OCI-LY3 (cell line): ENCODE results near the gene CTTNBP2NL.
"Not testable (repeated sequence)": the region's sequence is repeated elsewhere in the genome, so short reads cannot be mapped to it uniquely, and the experiment has no call there.

Experiments
- H2AFZ ChIP-seq: fragments of 200-600, 300-600 bp; shearing (Covaris generic); 2 replicates; pipeline ENCODE4 v1.6.0; 2014; ENCODE audit warnings: antibody characterized with exemption, low read depth, low read length
- H3K27ac ChIP-seq: fragments of 200-600, 300-600 bp; sonication (generic); 2 replicates; pipeline ENCODE4 v1.5.1; 2014; ENCODE audit warnings: mild to moderate bottlenecking, low read length, moderate library complexity, mixed read lengths
- H3K27me3 ChIP-seq: fragments of 200-600, 300-600 bp; sonication (generic); 2 replicates; pipeline ENCODE4 v1.6.1; 2014; ENCODE audit warnings: low read depth, low read length, mixed read lengths
- H3K36me3 ChIP-seq: fragments of 200-600, 300-600 bp; sonication (generic); replicated peaks from 2 replicates; pipeline ENCODE3; 2014; ENCODE audit warnings: low read depth, low read length, mixed read lengths
- H3K4me1 ChIP-seq: fragments of 300-600, 200-600 bp; sonication (generic); 2 replicates; pipeline ENCODE4 v1.6.1; 2014; ENCODE audit warnings: low read length, mixed read lengths
- H3K4me2 ChIP-seq: fragments of 200-600, 300-600 bp; sonication (generic); 2 replicates; pipeline ENCODE4 v1.6.1; 2014; ENCODE audit warnings: low read length, mixed read lengths
- H3K4me3 ChIP-seq: fragments of 300-600, 200-600 bp; sonication (generic); 2 replicates; pipeline ENCODE4 v1.5.1; 2014; ENCODE audit warnings: antibody characterized with exemption, mild to moderate bottlenecking, low read length, moderate library complexity
- H3K79me2 ChIP-seq: fragments of 300-600, 200-600 bp; shearing (Covaris generic); 2 replicates; pipeline ENCODE4 v1.6.1; 2014; ENCODE audit warnings: mild to moderate bottlenecking, low read length, mixed read lengths
- H3K9ac ChIP-seq: fragments of 300-600, 200-600 bp; shearing (Covaris generic); 2 replicates; pipeline ENCODE4 v1.6.0; 2014; ENCODE audit warnings: mild to moderate bottlenecking, low read length, moderate library complexity
- H3K9me3 ChIP-seq: fragments of 200-600, 300-600 bp; shearing (Covaris generic); 2 replicates; pipeline ENCODE4 v1.6.1; 2014; ENCODE audit warnings: low read length, mixed read lengths; ENCODE audit not compliant: insufficient read depth
- H4K20me1 ChIP-seq: fragments of 200-600, 300-600 bp; sonication (generic); 2 replicates; pipeline ENCODE4 v1.6.1; 2016; ENCODE audit warnings: low read length, mixed read lengths; ENCODE audit not compliant: insufficient read depth
- EZH2phosphoT487 ChIP-seq: fragments of 200-600 bp; shearing (Covaris generic); IDR thresholded peaks from 2 replicates; pipeline ENCODE4 v1.6.1; 2018; ENCODE audit warnings: antibody characterized with exemption, mixed run types, low read depth
- TF ChIP-seq, protein P1 (sequence below): fragments of 200-600, 300-600 bp; sonication (generic); IDR thresholded peaks from 2 replicates; pipeline ENCODE4 v1.5.1; 2014; ENCODE audit warnings: antibody characterized with exemption, low read length, low read depth

Gene CTTNBP2NL

DNA sequence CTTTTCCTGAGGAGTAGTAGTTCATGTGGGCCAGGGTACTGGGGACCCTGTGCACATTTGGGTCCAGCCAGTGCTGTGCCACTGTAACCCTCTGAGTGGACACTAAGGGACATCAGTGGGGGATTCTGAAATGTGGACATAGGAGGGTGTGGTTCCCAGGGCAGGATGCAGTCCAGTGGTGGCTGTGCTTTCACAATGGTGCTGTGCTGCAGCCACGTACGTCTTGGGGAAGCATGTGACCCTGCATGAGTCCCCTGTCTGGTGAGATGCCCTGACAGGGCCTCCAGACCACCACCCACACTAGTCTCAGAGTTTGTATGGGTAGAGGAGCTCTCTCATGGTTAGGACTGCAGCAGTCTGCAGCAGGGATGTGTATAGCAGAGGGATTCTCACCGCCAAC is 75.0 kb downstream of the CTTNBP2NL start:
- H4K20me1 ChIP-seq = no peaks in the 10 kb centered on the region
- H3K79me2 ChIP-seq = no peaks in the 10 kb centered on the region
- H3K9ac ChIP-seq = no peak overlapping the region
- no peak overlapping the region for H3K4me2 ChIP-seq
- TF ChIP-seq, protein P1, sequence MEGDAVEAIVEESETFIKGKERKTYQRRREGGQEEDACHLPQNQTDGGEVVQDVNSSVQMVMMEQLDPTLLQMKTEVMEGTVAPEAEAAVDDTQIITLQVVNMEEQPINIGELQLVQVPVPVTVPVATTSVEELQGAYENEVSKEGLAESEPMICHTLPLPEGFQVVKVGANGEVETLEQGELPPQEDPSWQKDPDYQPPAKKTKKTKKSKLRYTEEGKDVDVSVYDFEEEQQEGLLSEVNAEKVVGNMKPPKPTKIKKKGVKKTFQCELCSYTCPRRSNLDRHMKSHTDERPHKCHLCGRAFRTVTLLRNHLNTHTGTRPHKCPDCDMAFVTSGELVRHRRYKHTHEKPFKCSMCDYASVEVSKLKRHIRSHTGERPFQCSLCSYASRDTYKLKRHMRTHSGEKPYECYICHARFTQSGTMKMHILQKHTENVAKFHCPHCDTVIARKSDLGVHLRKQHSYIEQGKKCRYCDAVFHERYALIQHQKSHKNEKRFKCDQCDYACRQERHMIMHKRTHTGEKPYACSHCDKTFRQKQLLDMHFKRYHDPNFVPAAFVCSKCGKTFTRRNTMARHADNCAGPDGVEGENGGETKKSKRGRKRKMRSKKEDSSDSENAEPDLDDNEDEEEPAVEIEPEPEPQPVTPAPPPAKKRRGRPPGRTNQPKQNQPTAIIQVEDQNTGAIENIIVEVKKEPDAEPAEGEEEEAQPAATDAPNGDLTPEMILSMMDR = no peak
- H3K9me3 ChIP-seq = no peaks in the 10 kb centered on the region
- H3K27ac ChIP-seq = no peak overlapping the region
- no peaks in the 10 kb centered on the region for H3K36me3 ChIP-seq
- H3K4me3 ChIP-seq = no peak overlapping the region
- 0 out of 2 replicates have a peak, but pooled peaks cover 3% of the 10 kb centered on the region for H3K27me3 ChIP-seq
- H3K4me1 ChIP-seq = peaks cover 17% of the 10 kb centered on the region
- no peak overlapping the region for H2AFZ ChIP-seq

DNA sequence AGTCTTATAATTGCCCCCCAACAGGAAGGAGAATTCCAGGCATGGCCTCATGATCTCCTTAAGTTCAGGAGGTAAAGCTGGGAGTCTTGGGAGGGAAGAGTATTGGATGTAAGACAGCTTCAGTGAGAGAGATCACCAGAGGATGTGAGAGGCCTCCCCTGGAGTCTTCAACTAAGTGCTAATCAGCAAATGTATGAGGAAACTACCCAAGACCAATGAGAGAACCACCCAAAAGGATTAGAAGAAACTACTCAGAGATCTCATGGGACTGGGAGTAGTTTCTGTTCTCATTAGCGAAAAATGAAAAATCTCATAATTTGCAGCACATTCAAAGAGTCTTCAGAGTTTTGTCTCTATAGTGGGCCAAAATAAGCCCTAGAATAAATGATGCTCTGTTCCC is 76.1 kb downstream of the CTTNBP2NL start:
- no peaks in the 10 kb centered on the region for H3K79me2 ChIP-seq
- H3K4me3 ChIP-seq = no peak overlapping the region
- TF ChIP-seq EZH2phosphoT487 = no peak
- TF ChIP-seq, protein P1 = no peak
- no peaks in the 10 kb centered on the region for H3K9me3 ChIP-seq
- H2AFZ ChIP-seq = no peak overlapping the region
- no peak overlapping the region for H3K27ac ChIP-seq
- H3K4me2 ChIP-seq = no peak overlapping the region
- 0 out of 2 replicates have a peak, but pooled peaks cover 3% of the 10 kb centered on the region for H3K27me3 ChIP-seq
- H3K4me1 ChIP-seq = peaks cover 9% of the 10 kb centered on the region
- H4K20me1 ChIP-seq = no peaks in the 10 kb centered on the region
- H3K9ac ChIP-seq = no peak overlapping the region
- H3K36me3 ChIP-seq = no peaks in the 10 kb centered on the region

DNA sequence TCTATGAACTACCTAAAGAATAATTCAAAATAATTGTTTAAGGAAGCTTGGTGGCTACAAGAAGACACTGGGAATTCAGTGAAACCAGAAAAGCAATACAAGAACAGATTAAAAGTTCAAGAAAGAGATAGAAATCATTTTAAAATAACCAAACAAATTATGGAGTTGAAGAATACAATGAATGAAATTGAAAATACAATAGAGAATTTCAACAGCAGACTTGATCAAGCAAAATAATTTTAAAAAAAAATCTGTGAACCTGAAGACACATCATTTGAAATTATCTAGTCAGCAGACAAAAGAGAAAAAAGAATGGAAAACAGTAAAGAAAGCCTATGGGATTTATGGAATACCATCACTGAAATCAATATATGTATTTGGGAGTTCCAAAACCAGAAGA is 81.5 kb downstream of the CTTNBP2NL start:
- TF ChIP-seq, protein P1 = no peak
- no peak for TF ChIP-seq EZH2phosphoT487
- Histone ChIP-seq H3K9ac (no peak overlapping the region), H3K27ac (no peak overlapping the region), H3K4me3 (no peak overlapping the region), H3K4me1 (no peaks in the 10 kb centered on the region), H3K9me3 (0 out of 2 replicates have a peak, but pooled peaks cover 4% of the 10 kb centered on the region), H2AFZ (no peak overlapping the region), H4K20me1 (no peaks in the 10 kb centered on the region), H3K27me3 (no peaks in the 10 kb centered on the region), H3K79me2 (no peaks in the 10 kb centered on the region), H3K36me3 (no peaks in the 10 kb centered on the region), H3K4me2 (no peak overlapping the region)

DNA sequence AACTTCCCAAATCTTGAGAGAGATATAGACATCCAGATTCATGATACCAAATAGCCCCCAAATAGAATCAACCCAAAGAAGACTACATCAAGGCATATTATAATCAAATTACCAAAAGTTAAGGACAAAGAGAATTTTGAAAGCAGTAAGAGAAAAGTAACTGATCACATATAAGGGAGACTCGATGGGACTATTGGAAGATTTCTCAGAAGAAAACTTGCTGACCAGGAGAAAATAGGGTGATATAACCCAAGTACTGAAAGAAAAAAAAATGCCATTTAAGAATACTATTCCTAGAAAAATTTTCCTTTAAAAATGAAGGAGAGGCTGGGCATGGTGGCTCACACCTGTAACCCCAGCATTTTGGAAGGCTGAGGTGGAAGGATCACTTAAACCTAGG is 82.3 kb downstream of the CTTNBP2NL start:
- H4K20me1 ChIP-seq = no peaks in the 10 kb centered on the region
- TF ChIP-seq, protein P1 = no peak
- TF ChIP-seq EZH2phosphoT487 = no peak
- no peaks in the 10 kb centered on the region for H3K27me3 ChIP-seq
- H3K36me3 ChIP-seq = no peaks in the 10 kb centered on the region
- H2AFZ ChIP-seq = no peak overlapping the region
- no peaks in the 10 kb centered on the region for H3K79me2 ChIP-seq
- no peak overlapping the region for H3K4me3 ChIP-seq
- no peak overlapping the region for H3K9ac ChIP-seq
- H3K9me3 ChIP-seq = 0 out of 2 replicates have a peak, but pooled peaks cover 4% of the 10 kb centered on the region
- no peaks in the 10 kb centered on the region for H3K4me1 ChIP-seq
- H3K4me2 ChIP-seq = no peak overlapping the region
- no peak overlapping the region for H3K27ac ChIP-seq

DNA sequence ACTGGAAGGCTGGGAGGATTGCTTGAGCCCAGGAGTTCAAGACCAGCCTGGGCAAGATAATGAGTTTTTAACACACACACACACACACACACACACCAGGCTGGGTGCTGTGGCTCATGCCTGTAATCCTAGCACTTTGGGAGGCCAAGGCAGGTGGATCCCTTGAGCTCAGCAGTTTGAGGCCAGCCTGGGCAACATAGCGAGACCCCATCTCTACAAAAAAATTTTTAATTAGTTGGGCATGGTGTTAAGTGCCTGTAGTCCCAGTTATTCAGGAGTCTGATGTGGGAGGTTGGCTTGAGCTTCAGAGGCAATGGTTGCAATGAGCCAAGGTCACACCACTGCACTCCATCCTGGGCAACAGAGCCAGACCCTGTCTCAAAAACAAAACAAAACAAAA is 90.0 kb downstream of the CTTNBP2NL start:
- H3K9me3 ChIP-seq, H3K36me3 ChIP-seq, H3K9ac ChIP-seq, H3K27me3 ChIP-seq, H4K20me1 ChIP-seq, H3K4me1 ChIP-seq, H3K4me2 ChIP-seq, H3K79me2 ChIP-seq, H3K4me3 ChIP-seq, H3K27ac ChIP-seq, H2AFZ ChIP-seq: not testable (repeated sequence)

DNA sequence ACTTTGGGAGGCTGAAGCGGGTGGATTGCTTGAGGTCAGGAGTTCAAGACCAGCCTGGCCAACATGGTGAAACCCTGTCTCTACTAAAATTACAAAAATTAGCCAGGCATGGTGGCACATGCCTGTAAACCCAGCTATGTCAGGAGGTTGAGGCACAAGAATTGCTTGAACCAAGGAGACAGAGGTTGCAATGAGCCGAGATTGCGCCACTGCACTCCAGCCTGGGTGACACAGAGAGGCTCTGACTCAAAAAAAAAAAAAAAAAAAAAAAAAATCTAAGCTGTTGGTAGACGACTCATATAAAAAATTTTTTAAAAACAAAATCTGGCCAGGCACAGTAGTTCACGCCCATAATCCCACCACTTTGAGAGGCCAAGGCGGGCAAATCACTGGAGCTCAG is 91.7 kb downstream of the CTTNBP2NL start:
- not testable (repeated sequence) for H3K4me3 ChIP-seq, H3K4me1 ChIP-seq, H3K27me3 ChIP-seq, H3K9me3 ChIP-seq, H3K36me3 ChIP-seq, H3K27ac ChIP-seq, H3K9ac ChIP-seq, H3K79me2 ChIP-seq, H4K20me1 ChIP-seq, H2AFZ ChIP-seq, H3K4me2 ChIP-seq
